K562 (cell line): ENCODE results near the gene DST. TPM values are rescaled to one million over a fixed set of nuclear protein-coding genes. Genes with fewer than 3 reads are reported as not detected.

Experiments used
- BRF1 ChIP-seq: IDR thresholded peaks from 3 replicates; pipeline ENCODE4 v1.6.1; 2011; ENCODE audit warnings: borderline replicate concordance, mild to moderate bottlenecking; ENCODE audit not compliant: insufficient read length; ENCODE audit errors: extremely low read depth
- FOXA1 ChIP-seq: fragments of 450-650 bp; IDR thresholded peaks from 2 replicates; pipeline ENCODE4 v1.6.1; 2016; ENCODE audit warnings: mild to moderate bottlenecking, borderline replicate concordance
- KAT7 ChIP-seq: sonication (generic); formaldehyde crosslinking; IDR thresholded peaks from 2 replicates; pipeline ENCODE4 v1.8.0; 2022; ENCODE audit warnings: missing genetic modification reagents, mild to moderate bottlenecking, borderline replicate concordance
- KLF1 ChIP-seq: fragments of 450-650 bp; IDR thresholded peaks from 2 replicates; pipeline ENCODE4 v1.6.1; 2016; ENCODE audit warnings: missing genetic modification characterization, missing compliant biosample characterization
- KLF6 ChIP-seq: fragments of 250-450 bp; sonication (Bioruptor Pico); IDR thresholded peaks from 2 replicates; pipeline ENCODE4 v1.4.0; 2020; ENCODE audit warnings: mild to moderate bottlenecking, moderate library complexity, borderline replicate concordance
- L3MBTL2 ChIP-seq: fragments of 450-650 bp; IDR thresholded peaks from 2 replicates; pipeline ENCODE4 v1.6.1; 2016; ENCODE audit warnings: mild to moderate bottlenecking, moderate library complexity
- MAZ ChIP-seq, 2 experiments: fragments of 450-650 bp in 1 of 2; sonication (generic) in 1 of 2; formaldehyde crosslinking; IDR thresholded peaks in 1 of 2; conservative IDR thresholded peaks in 1 of 2; 2 replicates each; pipeline versions ENCODE4 v1.4.0 to v1.5.0; 2020; ENCODE audit warnings: mild to moderate bottlenecking in 1 of 2, missing genetic modification reagents in 1 of 2
- MEIS2 ChIP-seq: fragments of 450-650 bp; IDR thresholded peaks from 2 replicates; pipeline ENCODE4 v1.6.1; 2014; ENCODE audit warnings: mild to moderate bottlenecking; ENCODE audit not compliant: partially characterized antibody
- MTA3 ChIP-seq: fragments of 450-650 bp; formaldehyde crosslinking; IDR thresholded peaks from 2 replicates; pipeline ENCODE4 v1.6.1; 2017; ENCODE audit warnings: mild to moderate bottlenecking, borderline replicate concordance
- NFE2L1 ChIP-seq: fragments of 450-650 bp; IDR thresholded peaks from 2 replicates; pipeline ENCODE4 v1.6.1; 2016; ENCODE audit warnings: missing genetic modification characterization, low read depth, mild to moderate bottlenecking, missing compliant biosample characterization, moderate library complexity, borderline replicate concordance
- PBX2 ChIP-seq, 2 experiments: IDR thresholded peaks in 1 of 2; conservative IDR thresholded peaks in 1 of 2; 2 replicates each; pipeline ENCODE4 v1.6.1; 2016; ENCODE audit warnings: low read depth in 2 of 2, mild to moderate bottlenecking in 1 of 2, missing compliant biosample characterization in 1 of 2, missing genetic modification characterization in 1 of 2, moderate library complexity in 1 of 2
- PHTF2 ChIP-seq: fragments of 250-450 bp; sonication (Bioruptor Pico); IDR thresholded peaks from 2 replicates; pipeline ENCODE4 v1.5.0; 2021; ENCODE audit warnings: mild to moderate bottlenecking
- PKNOX1 ChIP-seq: fragments of 450-650 bp; IDR thresholded peaks from 2 replicates; pipeline ENCODE4 v1.6.1; 2016
- RBM22 ChIP-seq: fragments of 200-400 bp; formaldehyde crosslinking; IDR thresholded peaks from 2 replicates; pipeline ENCODE4 v1.6.1; 2018; ENCODE audit warnings: low read length, low read depth; ENCODE audit not compliant: poor library complexity, severe bottlenecking
- TAF9B ChIP-seq: fragments of 450-650 bp; IDR thresholded peaks from 2 replicates; pipeline ENCODE4 v1.6.1; 2018; ENCODE audit warnings: mild to moderate bottlenecking; ENCODE audit not compliant: partially characterized antibody
- TCF15 ChIP-seq: fragments of 250-450 bp; sonication (Bioruptor Pico); IDR thresholded peaks from 2 replicates; pipeline ENCODE4 v1.8.0; 2022; ENCODE audit warnings: moderate library complexity, mild to moderate bottlenecking, inconsistent platforms
- ZC3H11A ChIP-seq: IDR thresholded peaks from 2 replicates; pipeline ENCODE4 v1.6.1; 2012; ENCODE audit warnings: low read depth, low read length, improper control_type of control experiment
- ZNF436 ChIP-seq: fragments of 250-450, 450-650 bp; sonication (Bioruptor Pico); formaldehyde crosslinking; IDR thresholded peaks from 2 replicates; pipeline ENCODE4 v1.7.0; 2020; ENCODE audit warnings: mild to moderate bottlenecking
- ZNF79 ChIP-seq: fragments of 250-450 bp; sonication (Bioruptor Pico); IDR thresholded peaks from 2 replicates; pipeline ENCODE4 v1.4.0; 2020; ENCODE audit warnings: low read depth, mild to moderate bottlenecking, moderate library complexity
- polyA plus RNA-seq, 8 experiments: library from polyadenylated mRNA; depleted of rRNA in 4 of 8; stranded (reverse) in 5 of 8; unstranded in 3 of 8; fragments of >200 nt; fragmentation: Nextera tagmentation in 2 of 8; fragmentation: Illumina TruSeq in 1 of 8; extraction: Ambion mirVana in 2 of 8; extraction: Trizol in 1 of 8; gene quantifications; 2 replicates each; pipeline versions ENCODE4 v1.2.1 to v1.2.3, GENCODE V29; 2011 to 2014; ENCODE audit warnings: inconsistent platforms in 1 of 8, missing spikeins in 1 of 8
- total RNA-seq, 7 experiments: library from RNA; depleted of rRNA in 6 of 7; stranded (reverse); fragments of >200 nt in 6 of 7; fragmentation: Illumina TruSeq in 2 of 7; extraction: Trizol in 2 of 7; gene quantifications; 2 replicates each; pipeline versions ENCODE4 v1.2.1 to v1.2.3, GENCODE V29; 2011 to 2021; ENCODE audit warnings: low replicate concordance in 1 of 7
- TF ChIP-seq, protein P1 (sequence below): sonication (generic); formaldehyde crosslinking; IDR thresholded peaks from 2 replicates; pipeline ENCODE4 v1.8.1; 2023; ENCODE audit warnings: mild to moderate bottlenecking, missing genetic modification reagents

The DST gene
- total and polyA plus RNA-seq, 9 of the 15 experiments (the other 6 are each of a cell fraction or from before 2014, with no cell fraction given) = 5.2 to 21.9 (median 13.3) TPM

- TF ChIP-seq, protein P1, sequence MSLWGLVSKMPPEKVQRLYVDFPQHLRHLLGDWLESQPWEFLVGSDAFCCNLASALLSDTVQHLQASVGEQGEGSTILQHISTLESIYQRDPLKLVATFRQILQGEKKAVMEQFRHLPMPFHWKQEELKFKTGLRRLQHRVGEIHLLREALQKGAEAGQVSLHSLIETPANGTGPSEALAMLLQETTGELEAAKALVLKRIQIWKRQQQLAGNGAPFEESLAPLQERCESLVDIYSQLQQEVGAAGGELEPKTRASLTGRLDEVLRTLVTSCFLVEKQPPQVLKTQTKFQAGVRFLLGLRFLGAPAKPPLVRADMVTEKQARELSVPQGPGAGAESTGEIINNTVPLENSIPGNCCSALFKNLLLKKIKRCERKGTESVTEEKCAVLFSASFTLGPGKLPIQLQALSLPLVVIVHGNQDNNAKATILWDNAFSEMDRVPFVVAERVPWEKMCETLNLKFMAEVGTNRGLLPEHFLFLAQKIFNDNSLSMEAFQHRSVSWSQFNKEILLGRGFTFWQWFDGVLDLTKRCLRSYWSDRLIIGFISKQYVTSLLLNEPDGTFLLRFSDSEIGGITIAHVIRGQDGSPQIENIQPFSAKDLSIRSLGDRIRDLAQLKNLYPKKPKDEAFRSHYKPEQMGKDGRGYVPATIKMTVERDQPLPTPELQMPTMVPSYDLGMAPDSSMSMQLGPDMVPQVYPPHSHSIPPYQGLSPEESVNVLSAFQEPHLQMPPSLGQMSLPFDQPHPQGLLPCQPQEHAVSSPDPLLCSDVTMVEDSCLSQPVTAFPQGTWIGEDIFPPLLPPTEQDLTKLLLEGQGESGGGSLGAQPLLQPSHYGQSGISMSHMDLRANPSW = no peak
- TF ChIP-seq KLF1 (tag) (no peak), ZNF436 (CRISPR knock-in tag) (no peak), KLF6 (CRISPR knock-in tag) (no peak), TAF9B (no peak), L3MBTL2 (no peak), ZC3H11A (no peak), MTA3 (no peak), MEIS2 (peak; percentile 87), PHTF2 (no peak), FOXA1 (no peak), KAT7 (CRISPR knock-in tag) (no peak), PBX2 (CRISPR knock-in tag; IDR thresholded peaks at IDR 0.05; ENCODE audit: low read depth) (peak; percentile 64), PBX2 (tag; conservative IDR thresholded peaks at IDR 0.05; ENCODE audit: low read depth) (peak; percentile 90), BRF1 (no peak), MAZ (CRISPR knock-in tag; conservative IDR thresholded peaks at IDR 0.05 in 1 of 2, IDR thresholded peaks at IDR 0.05 in 1 of 2) (no peak), NFE2L1 (tag) (no peak), TCF15 (CRISPR knock-in tag) (no peak), RBM22 (no peak), ZNF79 (CRISPR knock-in tag) (no peak), PKNOX1 (peak; percentile 94)
Measured at GRCh38 chr6:56515081-56515905, 127.4 kb downstream of the DST start (continued).
